ENCODE data around the gene SCYL3. TPM values are rescaled to one million over a fixed set of nuclear protein-coding genes. Genes with fewer than 3 reads are reported as not detected.

SCYL3 gene
- total RNA-seq, 1 donor = 12.7 TPM

DNA sequence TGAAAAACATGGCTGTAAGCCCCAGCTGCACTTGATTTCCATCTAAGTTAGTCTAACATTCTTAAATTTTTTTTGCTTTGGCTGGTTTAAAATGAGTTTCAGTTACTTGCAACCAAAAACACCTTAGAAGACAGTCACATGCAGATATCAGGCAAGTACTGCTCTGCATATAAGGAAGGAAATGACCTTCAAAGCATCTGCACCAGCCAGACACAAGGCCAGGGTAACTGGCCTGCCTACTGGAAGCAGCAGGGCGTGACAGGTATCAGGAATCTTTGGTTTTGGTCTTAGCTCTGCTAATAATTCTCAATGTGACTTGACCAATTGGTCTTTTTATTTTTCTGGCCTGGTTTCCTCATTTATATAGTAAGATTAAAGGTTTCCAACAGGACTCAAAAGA lies 33.5 kb downstream of the SCYL3 start:
- no peak overlapping the region for H3K4me3 ChIP-seq (ENCODE audit: low read depth, low read length)
- DNase-seq (ENCODE audit: low read depth) = no peak
- no peak for TF ChIP-seq CTCF (IDR thresholded peaks at IDR 0.05; ENCODE audit: insufficient read depth, low read length)

DNA sequence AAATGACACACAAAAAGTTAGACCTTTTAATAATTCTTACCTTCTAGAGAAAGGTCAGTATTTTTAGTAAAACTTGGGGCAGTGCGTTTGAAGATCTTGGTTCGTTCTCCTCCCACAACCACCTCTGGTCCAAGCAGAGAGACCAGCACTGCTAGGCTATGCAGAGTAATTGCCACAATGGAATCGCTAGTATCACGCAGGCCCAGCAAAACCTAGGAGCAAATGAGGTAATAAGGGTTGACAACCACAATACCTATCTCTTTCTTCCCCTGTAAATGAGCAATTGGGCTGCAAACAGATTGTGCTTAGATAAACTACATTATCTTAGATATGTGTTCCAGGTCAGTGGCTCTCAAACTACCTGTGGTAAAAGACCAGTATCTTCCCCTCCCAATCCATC lies 34.7 kb downstream of the SCYL3 start:
- DNase-seq (ENCODE audit: low read depth) = no peak
- no peak for TF ChIP-seq CTCF (IDR thresholded peaks at IDR 0.05; ENCODE audit: insufficient read depth, low read length)
- H3K4me3 ChIP-seq (ENCODE audit: low read depth, low read length) = no peak overlapping the region

- no peak for DNase-seq (ENCODE audit: low read depth)
- no peak overlapping the region for H3K4me3 ChIP-seq (ENCODE audit: low read depth, low read length)
- TF ChIP-seq CTCF (IDR thresholded peaks at IDR 0.05; ENCODE audit: insufficient read depth, low read length) = no peak
Observed at GRCh38 chr1:169858467-169858866, 35.2 kb downstream of the SCYL3 start.

- H3K4me3 ChIP-seq (ENCODE audit: low read depth, low read length) = no peak overlapping the region
- no peak for DNase-seq (ENCODE audit: low read depth)
- no peak for TF ChIP-seq CTCF (IDR thresholded peaks at IDR 0.05; ENCODE audit: insufficient read depth, low read length)
Observed at GRCh38 chr1:169853341-169853740, 40.4 kb downstream of the SCYL3 start.

- no peak for TF ChIP-seq CTCF (IDR thresholded peaks at IDR 0.05; ENCODE audit: insufficient read depth, low read length)
- no peak for DNase-seq (ENCODE audit: low read depth)
- no peak overlapping the region for H3K4me3 ChIP-seq (ENCODE audit: low read depth, low read length)
Observed at GRCh38 chr1:169849346-169850022, 44.2 kb downstream of the SCYL3 start.

DNA sequence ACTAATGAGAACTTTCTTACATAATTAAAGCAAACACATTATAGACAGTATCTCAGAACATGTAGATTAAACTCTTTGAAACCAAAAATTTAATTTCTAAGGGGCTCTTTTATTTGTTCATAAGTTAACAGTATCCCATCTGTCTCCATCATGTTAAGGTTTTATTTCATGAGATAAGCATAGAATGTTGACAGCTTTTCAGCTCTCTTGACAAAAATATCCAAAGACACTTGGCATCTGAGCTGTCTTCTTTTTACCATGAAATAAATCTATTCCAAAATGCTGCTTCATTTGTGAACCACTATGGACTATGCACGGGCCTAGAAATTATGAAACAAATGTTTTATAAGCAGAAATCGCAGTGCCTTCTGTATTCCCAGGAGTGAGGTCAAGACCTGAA lies 45.2 kb downstream of the SCYL3 start:
- DNase-seq (ENCODE audit: low read depth) = no peak
- TF ChIP-seq CTCF (IDR thresholded peaks at IDR 0.05; ENCODE audit: insufficient read depth, low read length) = no peak
- no peak overlapping the region for H3K4me3 ChIP-seq (ENCODE audit: low read depth, low read length)
